ENCODE results near the gene UFSP2.

UFSP2 gene

GRCh38 chr4:185378264-185378663, 47.5 kb downstream of the UFSP2 start:
- H3K9me3 ChIP-seq (ENCODE audit: control insufficient read depth, insufficient read depth, low read length): no peaks in the 10 kb centered on the region
- H3K4me2 ChIP-seq (ENCODE audit: low read length): no peak overlapping the region
- TF ChIP-seq CTCF (IDR thresholded peaks at IDR 0.05; ENCODE audit: low read depth, low read length, poor library complexity, severe bottlenecking) (no peak), EZH2phosphoT487 (IDR thresholded peaks at IDR 0.05; ENCODE audit: borderline replicate concordance, low read length) (no peak)
- no peaks in the 10 kb centered on the region for H3K27me3 ChIP-seq (ENCODE audit: control insufficient read depth, low read length)
- no peaks in the 10 kb centered on the region for H3K79me2 ChIP-seq (ENCODE audit: control insufficient read depth, low read length)
- H4K20me1 ChIP-seq (ENCODE audit: control insufficient read depth, insufficient read depth, low read depth, low read length): no peaks in the 10 kb centered on the region
- H3F3A ChIP-seq (ENCODE audit: control insufficient read depth, insufficient read depth): no peaks in the 10 kb centered on the region
- no peaks in the 10 kb centered on the region for H3K4me1 ChIP-seq (ENCODE audit: control insufficient read depth, low read length)
- no peak overlapping the region for H3K27ac ChIP-seq (ENCODE audit: low read depth, low read length)
- no peak overlapping the region for H3K4me3 ChIP-seq (ENCODE audit: low read length)
- H3K36me3 ChIP-seq (ENCODE audit: control insufficient read depth, low read length): no peaks in the 10 kb centered on the region; the same call in 1 of the 2 replicates
- no peaks in the 10 kb centered on the region for H3K9me2 ChIP-seq (replicated peaks; ENCODE audit: control insufficient read depth, low read length)

GRCh38 chr4:185374573-185374972, 51.2 kb downstream of the UFSP2 start:
- H3K4me2 ChIP-seq (ENCODE audit: low read length): no peak overlapping the region
- TF ChIP-seq CTCF (IDR thresholded peaks at IDR 0.05; ENCODE audit: low read depth, low read length, poor library complexity, severe bottlenecking) (no peak), EZH2phosphoT487 (IDR thresholded peaks at IDR 0.05; ENCODE audit: borderline replicate concordance, low read length) (no peak)
- no peaks in the 10 kb centered on the region for H3K79me2 ChIP-seq (ENCODE audit: control insufficient read depth, low read length)
- H3F3A ChIP-seq (ENCODE audit: control insufficient read depth, insufficient read depth): no peaks in the 10 kb centered on the region
- H4K20me1 ChIP-seq (ENCODE audit: control insufficient read depth, insufficient read depth, low read depth, low read length): no peaks in the 10 kb centered on the region
- H3K4me3 ChIP-seq (ENCODE audit: low read length): no peak overlapping the region
- peaks cover 21% of the 10 kb centered on the region for H3K36me3 ChIP-seq (ENCODE audit: control insufficient read depth, low read length)
- no peak overlapping the region for H3K27ac ChIP-seq (ENCODE audit: low read depth, low read length)
- H3K27me3 ChIP-seq (ENCODE audit: control insufficient read depth, low read length): no peaks in the 10 kb centered on the region
- H3K9me2 ChIP-seq (replicated peaks; ENCODE audit: control insufficient read depth, low read length): no peaks in the 10 kb centered on the region
- H3K4me1 ChIP-seq (ENCODE audit: control insufficient read depth, low read length): no peaks in the 10 kb centered on the region
- no peaks in the 10 kb centered on the region for H3K9me3 ChIP-seq (ENCODE audit: control insufficient read depth, insufficient read depth, low read length)

- Histone ChIP-seq H3K27ac (ENCODE audit: low read depth, low read length) (no peak overlapping the region), H3K4me2 (ENCODE audit: low read length) (no peak overlapping the region), H3K4me3 (ENCODE audit: low read length) (no peak overlapping the region), H3K4me1 (ENCODE audit: control insufficient read depth, low read length) (no peaks in the 10 kb centered on the region), H3K9me2 (replicated peaks; ENCODE audit: control insufficient read depth, low read length) (no peaks in the 10 kb centered on the region), H3K27me3 (ENCODE audit: control insufficient read depth, low read length) (no peaks in the 10 kb centered on the region), H4K20me1 (ENCODE audit: control insufficient read depth, insufficient read depth, low read depth, low read length) (no peaks in the 10 kb centered on the region), H3F3A (ENCODE audit: control insufficient read depth, insufficient read depth) (no peaks in the 10 kb centered on the region), H3K9me3 (ENCODE audit: control insufficient read depth, insufficient read depth, low read length) (no peaks in the 10 kb centered on the region), H3K36me3 (ENCODE audit: control insufficient read depth, low read length) (peaks cover 21% of the 10 kb centered on the region), H3K79me2 (ENCODE audit: control insufficient read depth, low read length) (no peaks in the 10 kb centered on the region)
- TF ChIP-seq CTCF (IDR thresholded peaks at IDR 0.05; ENCODE audit: low read depth, low read length, poor library complexity, severe bottlenecking): no peak
- TF ChIP-seq EZH2phosphoT487 (IDR thresholded peaks at IDR 0.05; ENCODE audit: borderline replicate concordance, low read length): no peak
These were observed 51.7 kb downstream of the UFSP2 start for GRCh38 chr4:185374027-185374426.

GRCh38 chr4:185371702-185372101, 54.1 kb downstream of the UFSP2 start:
- Histone ChIP-seq H3K27ac (ENCODE audit: low read depth, low read length) (no peak overlapping the region), H3K4me1 (ENCODE audit: control insufficient read depth, low read length) (no peaks in the 10 kb centered on the region), H3K4me2 (ENCODE audit: low read length) (no peak overlapping the region), H3K79me2 (ENCODE audit: control insufficient read depth, low read length) (no peaks in the 10 kb centered on the region), H3K9me3 (ENCODE audit: control insufficient read depth, insufficient read depth, low read length) (no peaks in the 10 kb centered on the region), H3K4me3 (ENCODE audit: low read length) (no peak overlapping the region), H3K36me3 (ENCODE audit: control insufficient read depth, low read length) (peaks cover 27% of the 10 kb centered on the region), H3K27me3 (ENCODE audit: control insufficient read depth, low read length) (no peaks in the 10 kb centered on the region), H4K20me1 (ENCODE audit: control insufficient read depth, insufficient read depth, low read depth, low read length) (no peaks in the 10 kb centered on the region), H3F3A (ENCODE audit: control insufficient read depth, insufficient read depth) (no peaks in the 10 kb centered on the region), H3K9me2 (replicated peaks; ENCODE audit: control insufficient read depth, low read length) (no peaks in the 10 kb centered on the region)
- TF ChIP-seq CTCF (IDR thresholded peaks at IDR 0.05; ENCODE audit: low read depth, low read length, poor library complexity, severe bottlenecking): no peak
- no peak for TF ChIP-seq EZH2phosphoT487 (IDR thresholded peaks at IDR 0.05; ENCODE audit: borderline replicate concordance, low read length)
